ENCODE results near the gene ZFR.
A peak's percentile ranks its signal among the peaks of the same experiment; 100 is the strongest.
"Not testable (repeated sequence)": the region's sequence is repeated elsewhere in the genome, so short reads cannot be mapped to it uniquely, and the experiment has no call there.

ZFR gene

GRCh38 chr5:32444431-32445286 lies at the start of gene ZFR:
Gene ZFR (minus strand): TSS chr5:32444740. CDS start chr5:32444658, 82 bp downstream.
- DNase-seq = peak; percentile 92

GRCh38 chr5:32490972-32491557 lies 46.5 kb upstream of the ZFR start:
- DNase-seq = no peak

GRCh38 chr5:32489791-32490562 lies 45.4 kb upstream of the ZFR start:
- DNase-seq = peak; percentile 72

- no peak for DNase-seq
These were observed 42.9 kb upstream of the ZFR start for GRCh38 chr5:32487424-32487823.

GRCh38 chr5:32487008-32487407 lies 42.5 kb upstream of the ZFR start:
- DNase-seq = no peak

- no peak for DNase-seq
These were observed 37.7 kb upstream of the ZFR start for GRCh38 chr5:32482193-32482592.

- no peak for DNase-seq
These were observed 34.6 kb upstream of the ZFR start for GRCh38 chr5:32479096-32479495.

GRCh38 chr5:32476891-32477290 lies 32.4 kb upstream of the ZFR start:
- DNase-seq = no peak

- DNase-seq = no peak
These were observed 31.0 kb upstream of the ZFR start for GRCh38 chr5:32475334-32476097.

GRCh38 chr5:32474209-32474854 lies 29.8 kb upstream of the ZFR start:
- DNase-seq = no peak

- DNase-seq = no peak
These were observed 28.5 kb upstream of the ZFR start for GRCh38 chr5:32473072-32473471.

- no peak for DNase-seq
These were observed 27.2 kb upstream of the ZFR start for GRCh38 chr5:32471784-32472183.

- DNase-seq = no peak
These were observed 20.5 kb upstream of the ZFR start for GRCh38 chr5:32465076-32465475.

- no peak for DNase-seq
These were observed 18.1 kb upstream of the ZFR start for GRCh38 chr5:32462618-32463017.

GRCh38 chr5:32461441-32462120 lies 17.0 kb upstream of the ZFR start:
- DNase-seq = no peak

GRCh38 chr5:32460702-32461101 lies 16.2 kb upstream of the ZFR start:
- no peak for DNase-seq

GRCh38 chr5:32458880-32459495 lies 14.4 kb upstream of the ZFR start:
- DNase-seq = no peak

- no peak for DNase-seq
These were observed 10.8 kb upstream of the ZFR start for GRCh38 chr5:32455311-32455710.

GRCh38 chr5:32454821-32455220 lies 10.3 kb upstream of the ZFR start:
- DNase-seq = no peak

GRCh38 chr5:32453916-32454315 lies 9.4 kb upstream of the ZFR start:
- DNase-seq = no peak

- DNase-seq = not testable (repeated sequence)
These were observed 7.8 kb upstream of the ZFR start for GRCh38 chr5:32452316-32452715.

All from activated CD8-positive, alpha-beta memory T cell treated with anti-CD3 and anti-CD28 coated beads, Interleukin-2, amount 50 U/mL, for 4 hours (primary cell).